Globus pallidus (tissue), 1 donor: Measurements from ENCODE around the gene CC2D1B.
"Not testable (repeated sequence)": the region's sequence is repeated elsewhere in the genome, so short reads cannot be mapped to it uniquely, and the experiment has no call there.

Source experiments
- DNase-seq: peaks from one replicate; pipeline ENCODE4 v3.0.0-alpha.2; 2015; ENCODE audit warnings: low spot score

CC2D1B gene

GRCh38 chr1:52365746-52366516 lies at the start of gene CC2D1B:
TSS of gene CC2D1B (minus strand) at chr1:52366205. CDS start at chr1:52364620, 1,585 bp downstream.
- DNase-seq: peak; percentile 88

DNA sequence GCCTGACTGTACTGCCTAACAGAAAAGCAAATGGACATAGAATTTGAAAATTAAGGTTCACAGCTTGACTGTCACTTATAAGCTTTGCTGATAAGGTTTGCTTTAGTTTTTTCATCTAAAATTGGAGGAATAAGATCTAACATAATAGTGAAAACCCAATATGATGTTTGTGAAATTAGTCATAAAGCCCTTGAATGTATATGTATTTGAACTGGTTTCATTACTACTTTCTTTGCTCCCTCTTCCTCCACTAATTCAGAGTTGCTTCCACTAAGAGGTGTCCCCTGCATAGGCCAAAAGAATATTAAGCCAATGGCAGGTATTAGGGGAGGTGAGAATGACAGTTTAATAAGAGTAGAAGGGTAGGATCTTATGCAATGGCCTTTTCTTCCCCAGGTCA lies 48.9 kb upstream of the CC2D1B start:
- no peak for DNase-seq

- DNase-seq: no peak
Observed at GRCh38 chr1:52413410-52413989, 47.5 kb upstream of the CC2D1B start.

DNA sequence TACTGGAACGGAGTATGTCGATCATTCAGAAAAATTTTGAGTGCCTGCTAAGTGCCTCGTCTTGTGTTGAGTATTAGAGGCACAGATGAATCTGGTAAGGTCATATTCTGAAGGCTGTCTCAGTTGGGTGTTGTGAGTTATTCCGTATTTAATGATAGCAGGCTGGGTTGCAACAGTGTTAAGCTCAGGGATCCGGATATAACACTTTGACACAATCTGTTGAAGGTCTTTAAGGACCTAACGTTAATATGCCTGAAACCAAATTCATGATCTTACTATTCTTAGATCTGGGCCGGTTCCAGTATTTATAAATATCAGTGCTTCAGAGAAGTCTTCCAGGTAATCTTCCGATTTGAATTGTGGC lies 39.0 kb upstream of the CC2D1B start:
- DNase-seq: no peak

DNA sequence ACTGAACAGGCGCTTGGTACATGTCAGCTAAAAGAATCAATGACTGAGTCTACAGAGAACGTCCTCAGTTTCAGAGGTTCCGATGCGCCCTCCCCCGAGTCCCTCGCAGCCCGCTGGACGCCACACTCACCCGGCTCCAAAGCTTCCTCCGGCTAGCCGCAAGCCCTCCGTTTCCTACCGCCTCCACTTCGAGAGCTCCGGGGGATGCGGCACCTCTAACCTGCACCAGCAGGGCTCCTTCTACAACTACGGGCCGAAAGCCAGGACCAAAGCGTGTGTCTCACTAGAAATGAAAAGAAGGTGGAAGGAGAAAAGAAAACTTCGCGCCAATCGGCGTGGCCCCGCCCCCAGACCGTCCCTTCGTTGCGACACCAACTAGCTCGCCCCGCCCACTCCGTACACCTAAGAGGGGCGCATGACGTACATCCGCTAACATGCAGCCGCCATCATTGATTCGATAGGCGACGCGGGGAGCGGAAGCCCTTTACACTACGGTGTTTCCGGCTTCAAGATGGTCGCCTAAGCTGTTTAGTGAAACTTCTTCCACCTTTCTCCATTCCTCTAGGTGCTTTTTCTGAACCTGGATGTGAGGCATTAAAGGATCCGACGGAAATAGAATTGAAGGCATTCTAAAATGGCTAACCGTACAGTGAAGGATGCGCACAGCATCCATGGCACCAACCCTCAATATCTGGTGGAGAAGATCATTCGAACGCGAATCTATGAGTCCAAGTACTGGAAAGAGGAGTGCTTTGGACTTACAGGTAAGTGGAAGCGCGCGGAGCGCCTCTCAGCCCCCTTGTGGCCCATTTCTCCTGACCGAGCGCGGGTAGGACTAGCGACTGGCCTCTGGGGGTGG lies 38.3 kb upstream of the CC2D1B start, which contains the start of the genes ORC1 and PRPF38A:
Gene ORC1, minus strand, starts transcription at position 308 of the 859 bp plus-strand sequence. CDS start 2,200 bp downstream, outside the sequence.
Gene PRPF38A, plus strand, starts transcription at position 487 of the 859 bp plus-strand sequence. Its CDS starts 148 bp downstream, at position 635.
- DNase-seq: peak; percentile 97

DNA sequence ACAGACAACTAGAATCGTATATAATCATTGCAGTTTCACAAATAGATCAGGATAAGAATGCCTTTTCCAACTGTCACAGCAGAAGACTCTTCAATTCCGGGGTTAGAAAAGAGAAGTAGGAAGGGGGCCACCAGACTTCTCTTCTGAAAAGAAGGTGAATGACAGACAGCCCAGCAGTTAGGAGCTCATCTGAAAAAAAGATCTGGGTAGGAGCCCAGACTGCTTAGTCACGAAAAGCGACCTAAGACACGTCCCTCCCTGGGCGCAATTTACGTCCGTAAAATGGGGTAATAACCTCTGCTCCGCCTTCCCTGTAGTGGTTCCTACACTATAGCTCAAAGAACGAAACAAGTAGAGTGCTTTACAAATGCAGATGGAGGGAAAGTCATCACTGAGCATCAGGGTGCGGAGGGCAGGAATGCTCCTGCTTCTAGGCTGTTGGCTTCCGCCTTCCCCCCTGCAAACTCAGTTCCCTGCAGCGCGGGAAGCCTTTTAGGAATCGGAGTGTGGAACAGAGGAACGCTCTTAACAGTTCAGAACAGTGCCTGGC lies 37.6 kb upstream of the CC2D1B start:
- no peak for DNase-seq

- no peak for DNase-seq
Observed at GRCh38 chr1:52402860-52403240, 36.8 kb upstream of the CC2D1B start.

DNA sequence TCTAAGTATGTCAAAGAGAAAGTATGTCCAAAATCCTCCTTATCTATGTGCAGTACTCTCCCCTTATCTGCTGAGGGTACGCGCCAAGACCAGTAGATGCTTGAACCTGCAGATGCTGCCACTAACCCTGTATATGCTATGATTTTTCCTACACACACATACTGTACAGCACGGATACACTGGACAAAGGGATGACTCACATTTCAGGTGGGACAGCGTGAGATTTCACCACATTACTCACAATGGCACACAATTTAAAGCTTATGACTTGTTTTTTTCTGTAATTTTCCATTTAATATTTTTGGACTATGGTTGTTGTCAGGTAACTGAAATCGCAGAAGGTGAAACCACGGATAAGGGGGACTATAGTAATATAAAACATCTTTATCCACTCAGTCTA lies 34.1 kb upstream of the CC2D1B start:
- DNase-seq: no peak

GRCh38 chr1:52399629-52400028 lies 33.6 kb upstream of the CC2D1B start:
- no peak for DNase-seq

- DNase-seq: no peak
Observed at GRCh38 chr1:52393174-52393573, 27.2 kb upstream of the CC2D1B start.

- no peak for DNase-seq
Observed at GRCh38 chr1:52386458-52386857, 20.5 kb upstream of the CC2D1B start.

- no peak for DNase-seq
Observed at GRCh38 chr1:52385376-52385775, 19.4 kb upstream of the CC2D1B start.

DNA sequence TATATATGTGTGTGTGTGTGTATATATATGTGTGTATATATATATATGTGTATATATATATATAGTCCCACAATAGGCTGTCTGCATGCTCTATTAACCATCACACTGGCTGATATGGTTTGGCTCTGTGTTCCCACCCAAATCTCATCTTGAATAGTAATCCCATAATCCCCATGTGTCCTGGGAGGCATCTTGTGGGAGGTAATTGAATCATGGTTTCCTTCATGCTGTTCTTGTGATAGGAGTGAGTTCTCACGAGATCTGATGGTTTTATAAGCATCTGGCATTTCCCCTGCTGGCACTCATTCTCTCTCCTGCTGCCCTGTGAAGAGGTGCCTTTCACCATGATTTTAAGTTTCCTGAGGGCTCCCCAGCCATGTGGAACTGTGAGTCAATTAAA lies 3.8 kb upstream of the CC2D1B start:
- DNase-seq: not testable (repeated sequence)

GRCh38 chr1:52368383-52369172 lies 2.6 kb upstream of the CC2D1B start:
- DNase-seq: peak; percentile 47

DNA sequence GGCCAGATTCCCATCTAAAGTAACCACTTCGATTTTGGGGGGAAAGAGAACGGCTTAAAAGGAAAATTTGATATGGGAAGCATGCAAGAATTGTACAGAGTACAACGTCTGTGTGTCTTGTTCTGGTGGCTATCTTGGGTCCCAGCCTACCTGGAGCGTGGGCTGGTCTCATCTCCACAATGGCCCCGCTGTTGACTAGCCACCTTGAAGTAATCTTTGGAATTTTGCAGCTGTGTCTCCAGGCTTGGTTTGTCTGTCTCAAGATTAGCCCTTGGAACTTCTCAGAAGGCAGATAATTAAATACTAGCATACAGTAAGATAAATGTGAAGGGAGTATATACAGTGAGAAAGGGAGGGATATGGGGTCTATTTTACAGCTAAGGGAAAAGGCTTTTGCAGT lies 1.3 kb upstream of the CC2D1B start:
- no peak for DNase-seq

DNA sequence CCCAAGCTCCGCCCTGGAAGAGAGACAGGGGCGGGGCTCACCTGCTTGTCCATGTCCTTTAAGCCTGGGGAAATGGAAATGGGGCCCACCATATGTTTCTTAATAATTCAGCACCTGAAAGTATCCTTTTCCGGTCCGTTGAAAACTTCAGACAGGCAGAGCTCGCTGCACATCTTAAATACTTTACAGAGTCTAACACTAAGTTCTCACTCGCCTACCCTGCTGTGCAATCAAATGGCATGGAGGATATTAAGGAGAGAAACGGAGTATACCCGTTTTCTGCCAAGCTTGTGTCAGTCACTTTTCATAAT lies 467 bp upstream of the CC2D1B start:
- DNase-seq: no peak

DNA sequence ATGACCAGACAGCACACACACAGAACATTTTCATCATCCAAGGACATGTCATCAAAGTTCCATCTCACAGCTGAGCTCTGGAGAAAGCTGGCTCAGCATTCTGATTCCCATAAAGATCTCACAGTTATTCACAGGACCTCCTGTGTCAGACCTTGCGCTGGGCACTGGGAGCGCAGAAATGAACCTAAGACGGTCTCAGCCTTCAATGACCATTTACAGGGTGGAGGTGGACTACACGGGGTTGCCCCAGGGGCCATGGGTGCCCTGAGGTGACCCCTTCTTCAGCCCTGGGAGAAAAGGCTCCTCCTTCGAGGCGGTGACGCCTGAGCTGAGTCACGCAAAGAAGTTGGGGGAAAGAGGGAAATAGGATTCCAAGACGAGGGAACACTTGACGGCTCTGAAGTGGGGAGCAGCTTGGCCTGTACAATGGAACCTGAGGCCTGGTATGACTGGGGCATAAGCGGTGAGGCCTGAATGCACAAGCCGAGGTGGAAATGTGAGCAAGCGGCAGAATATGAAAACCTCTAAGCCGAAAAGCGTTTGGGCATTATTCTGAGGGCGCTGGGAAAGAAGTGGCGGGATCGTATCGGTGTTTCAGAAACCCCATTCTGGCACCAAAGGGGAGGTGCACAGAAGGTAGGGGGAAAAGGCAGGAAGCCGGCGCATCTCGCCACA lies 797 bp downstream of the CC2D1B start:
- DNase-seq: peak; percentile 32

GRCh38 chr1:52364235-52364839 lies 1.7 kb downstream of the CC2D1B start:
- DNase-seq: no peak

DNA sequence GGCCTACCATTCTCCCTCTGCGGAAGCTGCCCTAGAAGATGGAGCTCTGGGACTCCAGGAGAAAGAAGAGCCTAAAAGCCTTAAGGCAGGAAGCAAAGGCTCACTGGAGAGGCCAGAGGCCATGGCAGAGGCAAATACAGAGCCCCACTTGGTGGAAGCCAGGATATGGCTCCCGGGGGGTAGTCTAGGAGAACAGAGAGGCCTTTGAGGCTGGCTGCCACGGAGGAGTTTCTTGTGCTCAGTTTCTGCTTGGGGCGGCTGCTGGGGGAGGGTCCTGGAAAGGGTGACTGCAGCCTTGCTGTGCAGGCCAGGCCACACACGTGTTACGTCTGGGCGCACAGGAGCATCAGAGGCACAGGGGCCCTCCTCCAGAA lies 5.4 kb downstream of the CC2D1B start:
- no peak for DNase-seq

DNA sequence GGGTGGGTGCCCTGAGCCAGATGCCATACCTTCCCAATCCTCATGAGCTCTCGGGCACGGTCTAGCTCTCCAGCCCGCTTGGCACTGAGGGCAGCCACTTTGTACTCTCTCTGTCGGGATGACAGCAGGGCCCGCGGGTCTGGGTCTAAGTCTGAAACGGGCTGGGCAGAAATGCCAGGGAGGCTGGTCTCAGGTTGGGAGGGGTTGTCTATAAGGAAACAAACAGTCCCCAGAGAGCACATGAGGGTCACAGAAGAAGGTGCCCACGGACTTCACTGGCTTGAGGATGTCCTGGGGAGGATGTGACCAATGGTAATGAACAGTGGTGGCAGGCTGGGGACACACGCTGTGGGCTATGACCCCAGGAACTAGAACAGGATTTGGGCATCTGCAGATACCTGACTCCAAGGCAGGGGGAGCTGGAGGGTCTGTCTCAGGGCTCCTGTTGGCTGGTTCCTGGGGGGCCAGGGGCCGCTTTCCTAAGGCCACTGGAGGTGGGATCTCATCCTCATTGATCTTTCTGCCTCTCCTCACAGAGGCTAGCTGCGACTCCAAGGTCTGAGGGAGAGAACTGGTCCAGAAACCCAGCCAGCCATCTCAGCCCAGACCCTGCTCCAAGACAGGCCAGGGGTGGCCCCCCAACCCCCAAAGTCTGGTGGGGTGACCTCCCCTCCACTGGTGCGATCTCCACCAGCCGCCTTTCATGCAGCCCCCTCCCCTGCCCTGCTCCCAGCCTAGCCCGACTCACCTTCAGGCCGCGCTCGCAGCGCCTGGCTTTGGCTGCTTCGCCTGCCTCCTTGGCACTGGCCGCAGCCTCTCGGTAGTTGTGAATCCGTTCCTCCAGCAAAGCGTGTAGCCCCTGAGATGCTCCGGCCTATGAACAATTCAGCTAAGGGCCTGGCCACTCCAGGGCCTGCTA lies 6.1 kb downstream of the CC2D1B start:
- DNase-seq: no peak
